Spleen (tissue), 7 donors: Measurements from ENCODE around the gene MEFV.

Experiments
- CTCF ChIP-seq, 11 experiments: fragments of 200-600 bp in 7 of 11; fragments of 450-650 bp in 4 of 11; sonication (generic) in 4 of 11; IDR thresholded peaks in 8 of 11; conservative IDR thresholded peaks in 3 of 11; 1 replicate in 7 of 11; 2 replicates in 4 of 11; pipeline versions ENCODE4 v1.4.0 to v1.8.0; 2016 to 2021; ENCODE audit warnings: antibody characterized with exemption in 11 of 11, inconsistent platforms in 4 of 11, mild to moderate bottlenecking in 1 of 11
- POLR2A ChIP-seq, 3 donors: fragments of 450-650 bp; IDR thresholded peaks; one replicate each; pipeline ENCODE4 v1.5.1; 2017; ENCODE audit warnings: antibody characterized with exemption in 3 of 3, mild to moderate bottlenecking in 1 of 3
- POLR2AphosphoS5 ChIP-seq, 3 donors: sonication (generic); formaldehyde crosslinking; IDR thresholded peaks; one replicate each; pipeline ENCODE4 v1.5.1; 2017; ENCODE audit warnings: antibody characterized with exemption in 3 of 3
- donor health status: DM: no; HTN: no; CAD: no; lungs with moderate emphysema.
- donor health status: DM: no; HTN: no; CAD: no.
- donor health status: DM: no; HTN: no; CAD: no.

- TF ChIP-seq CTCF (IDR thresholded peaks at IDR 0.05 in 8 of 11, conservative IDR thresholded peaks at IDR 0.05 in 3 of 11) (no peak), POLR2AphosphoS5 (IDR thresholded peaks at IDR 0.05) (no peak), POLR2A (IDR thresholded peaks at IDR 0.05) (no peak)
Observed at GRCh38 chr16:3282103-3282729, 25.8 kb upstream of the MEFV start.
